DND-41 (cell line): ENCODE data around the gene LARP4B.
A peak's percentile ranks its signal among the peaks of the same experiment; 100 is the strongest.

ENCODE experiments used
- ATAC-seq: fragments of 200-7000 bp; cut with Tn5 transposase; 3 replicates; pipeline ENCODE4 v1.9.1; 2021; ENCODE audit warnings: low read depth; ENCODE audit not compliant: insufficient read depth
- DNase-seq: peaks from one replicate; pipeline ENCODE4 v3.0.0-alpha.2; 2020
- H2AFZ ChIP-seq: 2 replicates; pipeline ENCODE4 v1.6.0; 2012; ENCODE audit warnings: low read depth, low read length
- H3K27ac ChIP-seq: 2 replicates; pipeline ENCODE4 v1.5.1; 2012; ENCODE audit warnings: low read length, inconsistent platforms
- H3K27me3 ChIP-seq: fragments of 200-600 bp; sonication (generic); 2 replicates; pipeline ENCODE4 v1.6.0; 2012; ENCODE audit warnings: low read length, mild to moderate bottlenecking, inconsistent platforms; ENCODE audit not compliant: insufficient read depth, poor library complexity
- H3K36me3 ChIP-seq: 2 replicates; pipeline ENCODE4 v1.5.1; 2012; ENCODE audit warnings: low read length, inconsistent platforms; ENCODE audit not compliant: insufficient read depth
- H3K4me1 ChIP-seq: 2 replicates; pipeline ENCODE4 v1.5.1; 2012; ENCODE audit warnings: mild to moderate bottlenecking, low read length; ENCODE audit not compliant: insufficient read depth
- H3K4me2 ChIP-seq: 2 replicates; pipeline ENCODE4 v1.6.0; 2012; ENCODE audit warnings: mild to moderate bottlenecking, moderate library complexity, low read length, inconsistent platforms; ENCODE audit not compliant: insufficient read depth
- H3K4me3 ChIP-seq, 2 experiments: fragments of 200-600 bp in 1 of 2; shearing (Covaris generic) in 1 of 2; 2 replicates each; pipeline ENCODE4 v1.5.1; 2012 to 2016; ENCODE audit warnings: inconsistent platforms in 2 of 2, low read length in 2 of 2, mild to moderate bottlenecking in 2 of 2, low read depth in 1 of 2, moderate library complexity in 1 of 2
- H3K79me2 ChIP-seq: 2 replicates; pipeline ENCODE4 v1.6.0; 2012; ENCODE audit warnings: low read length, inconsistent platforms; ENCODE audit not compliant: insufficient read depth
- H3K9ac ChIP-seq: 2 replicates; pipeline ENCODE4 v1.6.0; 2012; ENCODE audit warnings: low read depth, mild to moderate bottlenecking, inconsistent platforms, low read length, moderate library complexity
- H3K9me3 ChIP-seq: 2 replicates; pipeline ENCODE4 v1.5.1; 2012; ENCODE audit warnings: low read length, moderate library complexity, mild to moderate bottlenecking, inconsistent platforms; ENCODE audit not compliant: insufficient read depth, severe bottlenecking
- H4K20me1 ChIP-seq: 2 replicates; pipeline ENCODE4 v1.6.0; 2012; ENCODE audit warnings: low read length; ENCODE audit not compliant: insufficient read depth
- CTCF ChIP-seq: IDR thresholded peaks from 2 replicates; pipeline ENCODE4 v1.5.1; 2012; ENCODE audit warnings: borderline replicate concordance, low read length, moderate library complexity, mild to moderate bottlenecking; ENCODE audit not compliant: poor library complexity, severe bottlenecking; ENCODE audit errors: extremely low read depth
- EZH2 ChIP-seq: IDR thresholded peaks from 3 replicates; pipeline ENCODE4 v1.6.1; 2012; ENCODE audit warnings: borderline replicate concordance, low read depth, mild to moderate bottlenecking, moderate library complexity, low read length, inconsistent platforms; ENCODE audit not compliant: severe bottlenecking

Gene LARP4B

GRCh38 chr10:812787-813186 lies 118.7 kb downstream of the LARP4B start:
- Histone ChIP-seq H3K9ac (no peak overlapping the region), H3K27me3 (no peaks in the 10 kb centered on the region), H3K4me1 (0 out of 2 replicates have a peak, but pooled peaks cover 2% of the 10 kb centered on the region), H3K9me3 (no peaks in the 10 kb centered on the region), H3K4me2 (no peak overlapping the region), H2AFZ (no peak overlapping the region), H3K79me2 (no peaks in the 10 kb centered on the region), H3K36me3 (peaks cover 93% of the 10 kb centered on the region), H3K4me3 (no peak overlapping the region), H3K27ac (no peak overlapping the region), H4K20me1 (peaks cover 2% of the 10 kb centered on the region)
- ATAC-seq (0 out of 3 replicates have a peak, but pooled peaks have one; percentile 34), DNase-seq (no peak)
- TF ChIP-seq CTCF (no peak), EZH2 (no peak)

- Histone ChIP-seq H4K20me1 (peaks cover 10% of the 10 kb centered on the region), H2AFZ (no peak overlapping the region), H3K4me1 (0 out of 2 replicates have a peak, but pooled peaks cover 2% of the 10 kb centered on the region), H3K27ac (no peak overlapping the region), H3K36me3 (peaks cover 93% of the 10 kb centered on the region), H3K4me3 (no peak overlapping the region), H3K27me3 (no peaks in the 10 kb centered on the region), H3K4me2 (no peak overlapping the region), H3K9ac (no peak overlapping the region), H3K9me3 (no peaks in the 10 kb centered on the region), H3K79me2 (no peaks in the 10 kb centered on the region)
- TF ChIP-seq CTCF (no peak), EZH2 (no peak)
- ATAC-seq, result no peak
- DNase-seq, result no peak
These were observed 119.9 kb downstream of the LARP4B start for GRCh38 chr10:811379-812175.

GRCh38 chr10:810351-810846 lies 121.1 kb downstream of the LARP4B start:
- Histone ChIP-seq H3K79me2 (no peaks in the 10 kb centered on the region), H3K9me3 (no peaks in the 10 kb centered on the region), H3K36me3 (peaks cover 89% of the 10 kb centered on the region), H3K27ac (no peak overlapping the region), H2AFZ (no peak overlapping the region), H3K4me1 (0 out of 2 replicates have a peak, but pooled peaks cover 2% of the 10 kb centered on the region), H4K20me1 (peaks cover 12% of the 10 kb centered on the region), H3K4me3 (no peak overlapping the region), H3K9ac (no peak overlapping the region), H3K4me2 (no peak overlapping the region), H3K27me3 (no peaks in the 10 kb centered on the region)
- no peak for ATAC-seq
- TF ChIP-seq EZH2 (no peak), CTCF (peak; percentile 46)
- DNase-seq, result no peak
